HG02973 (cell line): ENCODE measurements around the gene NUP210L.
"Not testable (repeated sequence)": the region's sequence is repeated elsewhere in the genome, so short reads cannot be mapped to it uniquely, and the experiment has no call there.

Experiments
- ATAC-seq: cut with Tn5 transposase; IDR thresholded peaks from one replicate; pipeline ENCODE4 v1.9.1; 2021; ENCODE audit warnings: moderate library complexity; ENCODE audit not compliant: unreplicated experiment

NUP210L gene

GRCh38 chr1:154100141-154100540, 54.7 kb downstream of the NUP210L start:
- ATAC-seq: not testable (repeated sequence)

GRCh38 chr1:154097873-154098272, 57.0 kb downstream of the NUP210L start:
- no peak for ATAC-seq

- no peak for ATAC-seq
Observed at GRCh38 chr1:154095456-154096060, 59.3 kb downstream of the NUP210L start.

- no peak for ATAC-seq
Observed at GRCh38 chr1:154094411-154094810, 60.5 kb downstream of the NUP210L start.

GRCh38 chr1:154093699-154094098, 61.2 kb downstream of the NUP210L start:
- ATAC-seq: no peak

- ATAC-seq: no peak
Observed at GRCh38 chr1:154091706-154092105, 63.2 kb downstream of the NUP210L start.

GRCh38 chr1:154087574-154087973, 67.3 kb downstream of the NUP210L start:
- no peak for ATAC-seq

GRCh38 chr1:154083057-154083456, 71.8 kb downstream of the NUP210L start:
- ATAC-seq: not testable (repeated sequence)

GRCh38 chr1:154081386-154082126, 73.3 kb downstream of the NUP210L start:
- ATAC-seq: no peak

GRCh38 chr1:154076413-154076812, 78.5 kb downstream of the NUP210L start:
- no peak for ATAC-seq

GRCh38 chr1:154075746-154076145, 79.1 kb downstream of the NUP210L start:
- no peak for ATAC-seq

- no peak for ATAC-seq
Observed at GRCh38 chr1:154062309-154062708, 92.6 kb downstream of the NUP210L start.

- ATAC-seq: not testable (repeated sequence)
Observed at GRCh38 chr1:154047436-154047835, 107.4 kb downstream of the NUP210L start.

GRCh38 chr1:154033697-154034096, 121.2 kb downstream of the NUP210L start:
- ATAC-seq: not testable (repeated sequence)

GRCh38 chr1:154019940-154020339, 134.9 kb downstream of the NUP210L start:
- ATAC-seq: no peak

- ATAC-seq: no peak
Observed at GRCh38 chr1:154019269-154019668, 135.6 kb downstream of the NUP210L start.

GRCh38 chr1:154014154-154014907, 140.5 kb downstream of the NUP210L start:
- ATAC-seq: no peak

GRCh38 chr1:154012543-154012942, 142.3 kb downstream of the NUP210L start:
- ATAC-seq: not testable (repeated sequence)

GRCh38 chr1:154012129-154012528, 142.7 kb downstream of the NUP210L start:
- no peak for ATAC-seq

GRCh38 chr1:154006136-154006535, 148.7 kb downstream of the NUP210L start:
- no peak for ATAC-seq

GRCh38 chr1:154000420-154000819, 154.5 kb downstream of the NUP210L start:
- ATAC-seq: no peak

GRCh38 chr1:153996882-153997281, 158.0 kb downstream of the NUP210L start:
- not testable (repeated sequence) for ATAC-seq
